AG04450 (cell line): Measurements from ENCODE around the gene WDR7. TPM values are rescaled to one million over a fixed set of nuclear protein-coding genes. Genes with fewer than 3 reads are reported as not detected.

ENCODE experiments used
- CTCF ChIA-PET: fragments of 300-600, 350-600 bp; formaldehyde crosslinking; extraction: SDS; loops from one replicate; lab custom pipeline; 2022; ENCODE audit warnings: antibody characterized with exemption, inconsistent platforms; lab: Charles Lee
- POLR2A ChIA-PET: fragments of 350-600 bp; formaldehyde crosslinking; extraction: SDS; loops from one replicate; lab custom pipeline; 2021; ENCODE audit warnings: antibody characterized with exemption, inconsistent platforms; lab: Yijun Ruan, JAX
- DNase-seq: peaks from one replicate; pipeline ENCODE4 v3.0.0-alpha.2; 2011; ENCODE audit warnings: low read depth, low spot score
- H3K27ac ChIP-seq: one replicate; pipeline ENCODE4 v1.5.1; 2012; ENCODE audit warnings: low read depth, low read length, control low read depth
- H3K27me3 ChIP-seq: one replicate; pipeline ENCODE4 v1.6.0; 2012; ENCODE audit warnings: low read length; ENCODE audit not compliant: control insufficient read depth, insufficient read depth
- H3K4me3 ChIP-seq: 2 replicates; pipeline ENCODE4 v1.5.1; 2011; ENCODE audit warnings: mild to moderate bottlenecking, low read depth, low read length, control low read depth
- H3K9me3 ChIP-seq: 2 replicates; pipeline ENCODE4 v1.5.1; 2012; ENCODE audit warnings: low read length; ENCODE audit not compliant: control insufficient read depth, insufficient read depth
- CTCF ChIP-seq: IDR thresholded peaks from 2 replicates; pipeline ENCODE4 v1.5.1; 2011; ENCODE audit warnings: low read depth, low read length, control low read depth, inconsistent platforms
- polyA minus RNA-seq: library from RNA; depleted of rRNA, polyadenylated mRNA; stranded (reverse); fragments of >200 nt; gene quantifications from 2 replicates; pipeline ENCODE4 v1.2.3, GENCODE V29; 2011; rRNA and poly(A)+ RNA removed
- polyA plus RNA-seq: library from polyadenylated mRNA; depleted of rRNA; stranded (reverse); fragments of >200 nt; gene quantifications from 2 replicates; pipeline ENCODE4 v1.2.3, GENCODE V29; 2011; rRNA removed

Gene WDR7
- polyA plus RNA-seq (8.1 and 9.8 TPM in 2 replicates), polyA minus RNA-seq (48.8 and 52.4 TPM in 2 replicates)

GRCh38 chr18:56650944-56651770, at the start of gene WDR7:
Gene WDR7, plus strand, starts transcription at chr18:56651359. Its CDS starts 21,157 bp downstream, at chr18:56672516.
- peak; percentile 96 for DNase-seq
- H3K27ac ChIP-seq, result no peak within 1 kb of the TSS
- CTCF ChIA-PET, result interaction anchor here (0.5 to 1.2 kb wide), 2 partner anchors 11 to 1560 kb away, joined by 3 to 5 read pairs; no protein-coding TSS in a partner anchor
- H3K4me3 ChIP-seq, result peak within 1 kb of the TSS; percentile 94
- H3K27me3 ChIP-seq, result no peaks in the 10 kb centered on the region
- peaks cover 4% of the 10 kb centered on the region; the same call in 1 of the 2 replicates for H3K9me3 ChIP-seq
- POLR2A ChIA-PET, result interaction anchor here (1.2 kb wide), 1 partner anchor 17 kb away, joined by 5 read pairs; no protein-coding TSS in a partner anchor
- no peak for TF ChIP-seq CTCF

GRCh38 chr18:56606618-56607017, 44.5 kb upstream of the WDR7 start:
- no peak overlapping the region for H3K27ac ChIP-seq
- POLR2A ChIA-PET, result no interaction called here
- H3K9me3 ChIP-seq, result no peaks in the 10 kb centered on the region
- TF ChIP-seq CTCF, result no peak
- CTCF ChIA-PET, result no interaction called here
- DNase-seq, result no peak
- H3K4me3 ChIP-seq, result no peak overlapping the region
- no peaks in the 10 kb centered on the region for H3K27me3 ChIP-seq

- H3K27ac ChIP-seq, result no peak overlapping the region
- TF ChIP-seq CTCF, result no peak
- no peak overlapping the region for H3K4me3 ChIP-seq
- no peaks in the 10 kb centered on the region for H3K9me3 ChIP-seq
- ChIA-PET CTCF (interaction anchor here (0.6 to 1.0 kb wide), 2 partner anchors 801 to 1783 kb away, joined by 3 to 4 read pairs; no protein-coding TSS in a partner anchor), POLR2A (interaction anchor here (0.7 kb wide), 1 partner anchor 16 kb away, joined by 7 read pairs; no protein-coding TSS in a partner anchor)
- no peak for DNase-seq
- no peaks in the 10 kb centered on the region for H3K27me3 ChIP-seq
Observed at GRCh38 chr18:56615738-56616520, 35.2 kb upstream of the WDR7 start.

GRCh38 chr18:56627991-56628390, 23.2 kb upstream of the WDR7 start:
- ChIA-PET POLR2A (no interaction called here), CTCF (no interaction called here)
- Histone ChIP-seq H3K27me3 (no peaks in the 10 kb centered on the region), H3K27ac (no peak overlapping the region), H3K4me3 (no peak overlapping the region), H3K9me3 (no peaks in the 10 kb centered on the region)
- no peak for DNase-seq
- TF ChIP-seq CTCF, result no peak
